Bronchial epithelial cell (primary cell): Measurements from ENCODE around the gene TM7SF2. TPM values are rescaled to one million over a fixed set of nuclear protein-coding genes. Genes with fewer than 3 reads are reported as not detected.

Experiments used
- DNase-seq: peaks from one replicate; pipeline ENCODE4 v3.0.0-alpha.2; 2010; ENCODE audit warnings: low read depth
- FAIRE-seq: peaks from 2 replicates; lab custom pipeline; 2011; peaks lifted over from hg19 to GRCh38; lab: Jason Lieb, UNC
- H3K27me3 ChIP-seq: 2 replicates; pipeline ENCODE4 v1.5.1; 2011; ENCODE audit warnings: low read length; ENCODE audit not compliant: control insufficient read depth, insufficient read depth
- H3K36me3 ChIP-seq: 2 replicates; pipeline ENCODE4 v1.5.1; 2011; ENCODE audit warnings: low read length; ENCODE audit not compliant: control insufficient read depth, insufficient read depth
- H3K4me3 ChIP-seq: 2 replicates; pipeline ENCODE4 v1.5.1; 2011; ENCODE audit warnings: mild to moderate bottlenecking, low read depth, low read length, control low read depth
- total RNA-seq: library from RNA; depleted of rRNA; stranded (reverse); fragments of >200 nt; gene quantifications from 2 replicates; pipeline ENCODE4 v1.2.1, GENCODE V29; 2014
- TF ChIP-seq, protein P1 (sequence below): IDR thresholded peaks from 2 replicates; pipeline ENCODE4 v1.5.1; 2011; ENCODE audit warnings: mild to moderate bottlenecking, moderate library complexity, low read length, control low read depth, inconsistent platforms; ENCODE audit not compliant: insufficient read depth, severe bottlenecking

TM7SF2 gene
- total RNA-seq, 1 donor from 2014 or later: 15.0 TPM

GRCh38 chr11:65157336-65157735, 45.7 kb downstream of the TM7SF2 start:
- H3K27me3 ChIP-seq: no peaks in the 10 kb centered on the region
- DNase-seq: no peak
- no peak overlapping the region for H3K4me3 ChIP-seq
- TF ChIP-seq, protein P1, sequence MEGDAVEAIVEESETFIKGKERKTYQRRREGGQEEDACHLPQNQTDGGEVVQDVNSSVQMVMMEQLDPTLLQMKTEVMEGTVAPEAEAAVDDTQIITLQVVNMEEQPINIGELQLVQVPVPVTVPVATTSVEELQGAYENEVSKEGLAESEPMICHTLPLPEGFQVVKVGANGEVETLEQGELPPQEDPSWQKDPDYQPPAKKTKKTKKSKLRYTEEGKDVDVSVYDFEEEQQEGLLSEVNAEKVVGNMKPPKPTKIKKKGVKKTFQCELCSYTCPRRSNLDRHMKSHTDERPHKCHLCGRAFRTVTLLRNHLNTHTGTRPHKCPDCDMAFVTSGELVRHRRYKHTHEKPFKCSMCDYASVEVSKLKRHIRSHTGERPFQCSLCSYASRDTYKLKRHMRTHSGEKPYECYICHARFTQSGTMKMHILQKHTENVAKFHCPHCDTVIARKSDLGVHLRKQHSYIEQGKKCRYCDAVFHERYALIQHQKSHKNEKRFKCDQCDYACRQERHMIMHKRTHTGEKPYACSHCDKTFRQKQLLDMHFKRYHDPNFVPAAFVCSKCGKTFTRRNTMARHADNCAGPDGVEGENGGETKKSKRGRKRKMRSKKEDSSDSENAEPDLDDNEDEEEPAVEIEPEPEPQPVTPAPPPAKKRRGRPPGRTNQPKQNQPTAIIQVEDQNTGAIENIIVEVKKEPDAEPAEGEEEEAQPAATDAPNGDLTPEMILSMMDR: no peak
- no peak for FAIRE-seq
- no peaks in the 10 kb centered on the region for H3K36me3 ChIP-seq

GRCh38 chr11:65159012-65159411, 47.3 kb downstream of the TM7SF2 start:
- TF ChIP-seq, protein P1: no peak
- FAIRE-seq: no peak
- H3K27me3 ChIP-seq: no peaks in the 10 kb centered on the region

GRCh38 chr11:65160643-65161042, 49.0 kb downstream of the TM7SF2 start:
- no peak for FAIRE-seq
- no peak overlapping the region for H3K4me3 ChIP-seq
- DNase-seq: no peak
- TF ChIP-seq, protein P1: no peak
- H3K27me3 ChIP-seq: no peaks in the 10 kb centered on the region
- no peaks in the 10 kb centered on the region for H3K36me3 ChIP-seq

More at GRCh38 chr11:65159012-65159411, 47.3 kb downstream of the TM7SF2 start:
- DNase-seq: no peak
- H3K36me3 ChIP-seq: no peaks in the 10 kb centered on the region
- no peak overlapping the region for H3K4me3 ChIP-seq

DNA sequence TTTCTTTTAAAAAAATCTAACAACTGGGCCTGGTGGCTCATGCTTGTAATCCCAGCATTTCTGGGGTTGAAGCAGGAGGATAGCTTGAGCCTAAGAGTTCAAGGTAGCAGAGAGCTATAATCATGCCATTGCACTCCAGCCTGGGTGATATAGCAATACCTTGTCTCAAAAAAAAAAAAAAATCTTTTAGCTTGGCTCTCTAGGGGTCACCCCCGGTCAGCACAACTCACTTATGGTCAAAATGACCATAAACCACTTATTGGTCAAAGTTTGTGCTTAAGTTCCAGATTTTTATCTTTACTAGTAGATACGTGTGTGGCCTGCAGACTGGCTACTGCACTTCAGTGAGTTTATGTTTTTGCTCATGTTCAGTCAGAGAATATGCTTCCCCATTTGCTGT, 52.0 kb downstream of the TM7SF2 start:
- no peak for FAIRE-seq
- TF ChIP-seq, protein P1: no peak
- Histone ChIP-seq H3K27me3 (no peaks in the 10 kb centered on the region), H3K36me3 (no peaks in the 10 kb centered on the region), H3K4me3 (no peak overlapping the region)
- DNase-seq: no peak

Other genes starting within 250 kb of the TM7SF2 start
- gene EHD1, start 233.3 kb upstream of the TM7SF2 start, total RNA-seq: 32.9 and 40.7 TPM in 2 replicates
- gene ATG2A, start 194.7 kb upstream of the TM7SF2 start, total RNA-seq: 6.1 and 7.8 TPM in 2 replicates
- 8.2 and 14.3 TPM in 2 replicates for gene PPP2R5B, start 187.2 kb upstream of the TM7SF2 start, total RNA-seq
- gene GPHA2, start 176.0 kb upstream of the TM7SF2 start, total RNA-seq: not detected in 2 replicates
- not detected in 2 replicates for gene MAJIN, start 139.8 kb upstream of the TM7SF2 start, total RNA-seq
- under 0.01 and 0.26 TPM in 2 replicates for gene BATF2, start 114.9 kb upstream of the TM7SF2 start, total RNA-seq
- gene ARL2, start 97.7 kb upstream of the TM7SF2 start, total RNA-seq: 71.0 and 76.1 TPM in 2 replicates
- gene SNX15, start 84.4 kb upstream of the TM7SF2 start, total RNA-seq: 15.5 and 18.1 TPM in 2 replicates
- gene SAC3D1, start 70.7 kb upstream of the TM7SF2 start, total RNA-seq: 10.4 and 15.5 TPM in 2 replicates
- 16.6 and 22.7 TPM in 2 replicates for gene NAALADL1, start 53.3 kb upstream of the TM7SF2 start, total RNA-seq
- 0.26 and 0.53 TPM in 2 replicates for gene CDCA5, start 27.8 kb upstream of the TM7SF2 start, total RNA-seq
- 34.2 and 52.4 TPM in 2 replicates for gene ZFPL1, start 27.6 kb upstream of the TM7SF2 start, total RNA-seq
- 157 and 203 TPM in 2 replicates for gene VPS51, start 15.7 kb upstream of the TM7SF2 start, total RNA-seq
- 11.0 and 11.1 TPM in 2 replicates for gene ZNHIT2, start 5.8 kb downstream of the TM7SF2 start, total RNA-seq
- gene FAU, start 10.3 kb downstream of the TM7SF2 start, total RNA-seq: 439 and 539 TPM in 2 replicates
- gene MRPL49, start 10.4 kb downstream of the TM7SF2 start, total RNA-seq: 36.2 and 42.1 TPM in 2 replicates
- gene SYVN1, start 22.6 kb downstream of the TM7SF2 start, total RNA-seq: 11.6 and 19.7 TPM in 2 replicates
- not detected in 2 replicates for gene SPDYC, start 58.4 kb downstream of the TM7SF2 start, total RNA-seq
- 136 and 165 TPM in 2 replicates for gene CAPN1, start 70.1 kb downstream of the TM7SF2 start, total RNA-seq
- gene POLA2, start 150.1 kb downstream of the TM7SF2 start, total RNA-seq: 1.3 and 1.6 TPM in 2 replicates
- 1.9 and 2.4 TPM in 2 replicates for gene CDC42EP2, start 203.0 kb downstream of the TM7SF2 start, total RNA-seq
- gene DPF2, start 222.0 kb downstream of the TM7SF2 start, total RNA-seq: 16.8 and 18.2 TPM in 2 replicates
- 0.26 TPM in 2 replicates for gene TIGD3, start 242.9 kb downstream of the TM7SF2 start, total RNA-seq